ENCODE measurements around the gene SLC44A1.

The SLC44A1 gene

GRCh38 chr9:105473221-105473620 is 228.8 kb downstream of the SLC44A1 start:
- DNase-seq (ENCODE audit: low spot score) = no peak

- DNase-seq (ENCODE audit: low spot score) = no peak
These were observed 230.9 kb downstream of the SLC44A1 start for GRCh38 chr9:105475302-105475701.

GRCh38 chr9:105479846-105480245 is 235.4 kb downstream of the SLC44A1 start:
- DNase-seq (ENCODE audit: low spot score) = no peak

- no peak for DNase-seq (ENCODE audit: low spot score)
These were observed 239.2 kb downstream of the SLC44A1 start for GRCh38 chr9:105483618-105484017.

GRCh38 chr9:105484226-105484625 is 239.8 kb downstream of the SLC44A1 start:
- no peak for DNase-seq (ENCODE audit: low spot score)

- no peak for DNase-seq (ENCODE audit: low spot score)
These were observed 240.7 kb downstream of the SLC44A1 start for GRCh38 chr9:105485131-105485530.

Data from CD4-positive, alpha-beta T cell treated with Interleukin-15 for 4 hours (primary cell).